ENCODE results near the gene CD79A. TPM values are rescaled to one million over a fixed set of nuclear protein-coding genes. Genes with fewer than 3 reads are reported as not detected.

Gene CD79A
- polyA plus RNA-seq, 2 donors = 0.31 to 0.57 TPM

DNA sequence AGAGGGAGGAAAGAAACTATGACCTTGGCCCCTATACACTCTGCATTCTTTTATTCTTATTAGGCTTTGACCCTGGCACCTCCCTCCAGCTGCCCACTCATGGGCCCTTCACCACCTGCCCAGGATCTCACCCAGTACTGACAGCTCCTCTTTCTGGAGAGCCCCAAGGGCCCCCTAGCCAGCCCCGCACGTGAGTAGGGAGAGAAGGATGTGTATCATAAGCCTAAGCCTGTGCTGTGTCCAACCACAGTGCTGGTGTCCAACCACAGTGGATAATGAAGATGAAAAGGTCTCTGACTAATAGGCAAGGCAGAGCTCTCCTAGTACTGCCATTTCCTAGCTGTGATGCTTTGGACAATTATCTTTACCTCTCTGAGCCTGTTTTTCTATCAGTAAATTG, 28.0 kb upstream of the CD79A start:
- H3K9me3 ChIP-seq (ENCODE audit: control insufficient read depth in 2 of 2, insufficient read depth in 1 of 2, low read depth in 1 of 2, low read length in 1 of 2) = peaks cover 0 to 6% of the 10 kb centered on the region in 2 donors
- no peaks in the 10 kb centered on the region for H3K36me3 ChIP-seq (ENCODE audit: control insufficient read depth in 2 of 2, insufficient read depth in 2 of 2, low read length in 1 of 2)
- H3K4me1 ChIP-seq (ENCODE audit: control insufficient read depth in 2 of 2, insufficient read depth in 2 of 2, low read length in 1 of 2) = no peaks in the 10 kb centered on the region
- H3K27ac ChIP-seq (ENCODE audit: low read depth in 2 of 2, low read length in 1 of 2) = no peak overlapping the region
- no peak overlapping the region for H3K4me3 ChIP-seq (ENCODE audit: low read depth in 1 of 2, low read length in 2 of 2)
- H3K27me3 ChIP-seq (ENCODE audit: control insufficient read depth in 1 of 2, insufficient read depth in 2 of 2, low read length in 2 of 2) = no peaks in the 10 kb centered on the region
- 76 to 80% methylated on average over 2 of the region's 2 CpGs for WGBS, 2 donors

DNA sequence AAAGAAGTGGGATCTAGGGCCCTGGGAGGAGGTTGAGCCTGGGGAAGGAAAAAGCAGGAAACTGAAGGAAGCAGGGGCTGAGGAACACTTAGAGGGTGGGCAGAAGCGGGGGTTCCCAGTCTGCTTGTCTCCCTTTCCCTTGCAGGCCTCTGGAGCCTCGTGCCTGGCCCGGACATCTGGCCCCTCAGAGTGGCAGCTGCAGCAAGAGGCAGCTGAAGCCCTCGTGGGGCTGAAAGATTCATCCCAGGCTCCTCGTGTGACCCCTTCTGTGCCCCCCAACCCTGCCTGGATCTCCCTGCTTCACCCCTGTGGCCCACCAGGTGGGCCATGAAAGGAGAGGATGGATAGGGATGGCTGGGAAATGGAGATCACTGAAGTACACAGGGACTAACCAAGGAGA, 26.7 kb upstream of the CD79A start:
- H3K36me3 ChIP-seq (ENCODE audit: control insufficient read depth in 2 of 2, insufficient read depth in 2 of 2, low read length in 1 of 2) = no peaks in the 10 kb centered on the region
- H3K27ac ChIP-seq (ENCODE audit: low read depth in 2 of 2, low read length in 1 of 2) = no peak overlapping the region
- WGBS, 2 donors = 63 to 74% methylated on average over 5 of the region's 5 CpGs
- no peaks in the 10 kb centered on the region for H3K4me1 ChIP-seq (ENCODE audit: control insufficient read depth in 2 of 2, insufficient read depth in 2 of 2, low read length in 1 of 2)
- no peaks in the 10 kb centered on the region for H3K9me3 ChIP-seq (ENCODE audit: control insufficient read depth in 2 of 2, insufficient read depth in 1 of 2, low read depth in 1 of 2, low read length in 1 of 2)
- H3K4me3 ChIP-seq (ENCODE audit: low read depth in 1 of 2, low read length in 2 of 2) = no peak overlapping the region
- no peaks in the 10 kb centered on the region for H3K27me3 ChIP-seq (ENCODE audit: control insufficient read depth in 1 of 2, insufficient read depth in 2 of 2, low read length in 2 of 2)

DNA sequence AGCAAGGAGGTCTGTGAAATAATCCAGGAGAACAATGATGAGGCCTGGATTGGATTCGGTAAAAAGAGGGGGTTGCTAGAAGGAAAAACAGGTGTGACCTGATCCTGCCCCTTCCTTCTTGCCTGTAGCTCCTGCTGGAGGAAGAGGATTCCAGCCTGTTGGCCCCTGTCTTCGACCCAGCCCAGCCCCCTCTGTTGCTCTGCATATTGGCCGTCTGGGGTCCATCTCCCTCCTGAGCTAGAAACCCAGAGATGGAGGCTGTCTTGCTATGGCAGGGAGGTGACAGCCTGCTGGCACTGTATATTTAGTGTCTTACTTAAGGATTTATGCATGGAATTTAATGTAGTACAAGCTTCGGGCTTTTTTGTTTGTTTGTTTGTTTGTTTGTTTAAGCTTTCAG, 25.6 kb upstream of the CD79A start:
- H3K4me3 ChIP-seq (ENCODE audit: low read depth in 1 of 2, low read length in 2 of 2) = no peak overlapping the region
- no peak overlapping the region for H3K27ac ChIP-seq (ENCODE audit: low read depth in 2 of 2, low read length in 1 of 2)
- no peaks in the 10 kb centered on the region for H3K27me3 ChIP-seq (ENCODE audit: control insufficient read depth in 1 of 2, insufficient read depth in 2 of 2, low read length in 2 of 2)
- no peaks in the 10 kb centered on the region for H3K9me3 ChIP-seq (ENCODE audit: control insufficient read depth in 2 of 2, insufficient read depth in 1 of 2, low read depth in 1 of 2, low read length in 1 of 2)
- WGBS, 2 donors = 26 to 33% methylated on average over 4 of the region's 4 CpGs
- H3K4me1 ChIP-seq (ENCODE audit: control insufficient read depth in 2 of 2, insufficient read depth in 2 of 2, low read length in 1 of 2) = no peaks in the 10 kb centered on the region
- no peaks in the 10 kb centered on the region for H3K36me3 ChIP-seq (ENCODE audit: control insufficient read depth in 2 of 2, insufficient read depth in 2 of 2, low read length in 1 of 2)

DNA sequence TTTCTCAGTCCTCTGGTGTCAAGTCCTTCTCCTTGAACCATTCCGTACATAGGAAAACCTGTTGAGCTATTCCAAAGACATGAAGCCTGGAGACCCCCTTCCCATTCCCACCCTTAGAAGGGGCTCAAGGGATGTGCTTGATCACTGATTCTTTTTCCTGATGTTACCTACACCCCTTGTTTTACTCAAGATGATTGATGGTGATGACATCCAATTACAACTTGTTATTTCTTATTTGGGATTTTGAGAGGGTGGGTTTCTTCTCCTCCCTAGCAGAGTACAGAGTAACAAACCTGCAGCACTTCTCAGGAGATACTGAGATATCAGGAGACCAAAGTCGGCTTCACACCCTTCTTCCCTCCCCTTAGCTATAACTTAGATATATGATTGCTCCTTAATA, 23.7 kb upstream of the CD79A start:
- WGBS, 2 donors = 43 to 65% methylated on average over 2 of the region's 2 CpGs

DNA sequence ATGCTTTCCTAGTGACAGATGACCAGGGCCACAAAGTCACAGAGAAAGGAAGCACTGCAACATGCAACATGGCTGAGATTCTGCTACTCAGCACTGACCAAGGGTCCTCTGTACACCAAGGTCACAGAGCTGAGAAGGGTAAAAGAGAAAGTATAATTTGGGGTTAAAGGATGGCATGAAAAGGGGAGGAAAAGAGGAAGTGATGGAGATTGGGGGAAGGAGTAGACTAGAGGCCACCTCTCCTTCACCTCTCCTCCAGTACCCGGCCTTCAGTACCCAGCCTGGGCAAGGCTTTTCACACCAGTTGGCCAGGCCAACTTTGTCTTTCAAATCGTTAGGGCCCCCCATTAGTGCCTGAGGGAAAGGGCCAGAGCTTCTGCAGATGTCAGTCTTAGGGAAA, 23.3 kb upstream of the CD79A start:
- Histone ChIP-seq H3K4me1 (ENCODE audit: control insufficient read depth in 2 of 2, insufficient read depth in 2 of 2, low read length in 1 of 2) (no peaks in the 10 kb centered on the region), H3K27ac (ENCODE audit: low read depth in 2 of 2, low read length in 1 of 2) (no peak overlapping the region), H3K9me3 (ENCODE audit: control insufficient read depth in 2 of 2, insufficient read depth in 1 of 2, low read depth in 1 of 2, low read length in 1 of 2) (no peaks in the 10 kb centered on the region), H3K27me3 (ENCODE audit: control insufficient read depth in 1 of 2, insufficient read depth in 2 of 2, low read length in 2 of 2) (no peaks in the 10 kb centered on the region), H3K36me3 (ENCODE audit: control insufficient read depth in 2 of 2, insufficient read depth in 2 of 2, low read length in 1 of 2) (no peaks in the 10 kb centered on the region), H3K4me3 (ENCODE audit: low read depth in 1 of 2, low read length in 2 of 2) (no peak overlapping the region)
- 50 to 67% methylated on average over 2 of the region's 2 CpGs for WGBS, 2 donors

More for the DNA sequence above, 23.7 kb upstream of the CD79A start:
- no peaks in the 10 kb centered on the region for H3K36me3 ChIP-seq (ENCODE audit: control insufficient read depth in 2 of 2, insufficient read depth in 2 of 2, low read length in 1 of 2)
- no peaks in the 10 kb centered on the region for H3K27me3 ChIP-seq (ENCODE audit: control insufficient read depth in 1 of 2, insufficient read depth in 2 of 2, low read length in 2 of 2)
- no peaks in the 10 kb centered on the region for H3K4me1 ChIP-seq (ENCODE audit: control insufficient read depth in 2 of 2, insufficient read depth in 2 of 2, low read length in 1 of 2)
- H3K9me3 ChIP-seq (ENCODE audit: control insufficient read depth in 2 of 2, insufficient read depth in 1 of 2, low read depth in 1 of 2, low read length in 1 of 2) = no peaks in the 10 kb centered on the region
- H3K27ac ChIP-seq (ENCODE audit: low read depth in 2 of 2, low read length in 1 of 2) = no peak overlapping the region
- no peak overlapping the region for H3K4me3 ChIP-seq (ENCODE audit: low read depth in 1 of 2, low read length in 2 of 2)

DNA sequence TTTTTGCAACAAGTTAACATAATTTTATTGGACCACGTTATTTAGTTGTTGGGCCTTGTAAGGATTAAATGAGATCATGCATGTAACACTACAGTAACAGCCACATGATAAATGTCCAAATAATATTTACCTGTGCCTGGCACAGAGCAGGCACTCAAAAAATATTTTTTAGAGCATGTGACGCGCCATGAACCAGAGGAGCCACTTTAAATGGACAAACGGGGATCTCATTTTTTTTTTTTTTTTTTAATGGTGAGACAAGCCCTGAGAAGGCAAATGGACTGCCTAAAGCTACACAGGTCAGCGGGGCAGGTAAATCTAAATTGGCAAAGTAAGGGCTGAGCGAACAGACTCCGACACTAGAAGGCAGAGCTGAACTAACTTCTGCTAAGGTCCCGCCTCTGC, 17.9 kb upstream of the CD79A start:
- Histone ChIP-seq H3K4me3 (ENCODE audit: low read depth in 1 of 2, low read length in 2 of 2) (peak overlapping the region in 1 of 2 donors; percentile 86), H3K27me3 (ENCODE audit: control insufficient read depth in 1 of 2, insufficient read depth in 2 of 2, low read length in 2 of 2) (no peaks in the 10 kb centered on the region), H3K36me3 (ENCODE audit: control insufficient read depth in 2 of 2, insufficient read depth in 2 of 2, low read length in 1 of 2) (peaks cover 6 to 21% of the 10 kb centered on the region in 2 donors), H3K9me3 (ENCODE audit: control insufficient read depth in 2 of 2, insufficient read depth in 1 of 2, low read depth in 1 of 2, low read length in 1 of 2) (no peaks in the 10 kb centered on the region), H3K27ac (ENCODE audit: low read depth in 2 of 2, low read length in 1 of 2) (peak overlapping the region; percentile 63 to 89), H3K4me1 (ENCODE audit: control insufficient read depth in 2 of 2, insufficient read depth in 2 of 2, low read length in 1 of 2) (peaks cover 12 to 14% of the 10 kb centered on the region in 2 donors)
- 2 to 4% methylated on average over 8 of the region's 8 CpGs for WGBS, 2 donors

DNA sequence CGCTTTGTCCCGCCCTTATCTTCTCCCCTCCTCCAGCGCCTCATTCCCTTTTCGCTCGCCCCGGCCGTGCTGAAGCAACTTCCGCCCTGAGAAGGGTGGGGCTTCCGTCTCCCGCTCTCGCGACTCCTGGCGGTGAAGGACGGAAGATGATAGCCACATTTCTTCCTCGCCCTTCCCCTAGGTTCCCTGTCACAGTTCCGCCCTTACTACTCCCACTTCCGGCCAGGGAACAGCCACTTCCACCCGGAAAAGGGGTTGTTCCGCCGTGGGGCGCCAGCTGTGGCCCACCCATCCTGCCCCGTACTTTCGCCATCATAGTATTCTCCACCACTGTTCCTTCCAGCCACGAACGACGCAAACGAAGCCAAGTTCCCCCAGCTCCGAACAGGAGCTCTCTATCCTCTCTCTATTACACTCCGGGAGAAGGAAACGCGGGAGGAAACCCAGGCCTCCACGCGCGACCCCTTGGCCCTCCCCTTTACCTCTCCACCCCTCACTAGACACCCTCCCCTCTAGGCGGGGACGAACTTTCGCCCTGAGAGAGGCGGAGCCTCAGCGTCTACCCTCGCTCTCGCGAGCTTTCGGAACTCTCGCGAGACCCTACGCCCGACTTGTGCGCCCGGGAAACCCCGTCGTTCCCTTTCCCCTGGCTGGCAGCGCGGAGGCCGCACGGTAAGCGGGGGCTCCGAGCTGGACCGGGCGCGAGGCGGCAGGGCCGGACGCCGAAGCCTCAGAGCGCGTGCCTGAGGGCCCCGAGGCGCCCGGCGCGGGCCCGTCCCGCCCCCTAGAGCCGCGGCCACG, 17.3 kb upstream of the CD79A start, which contains the start of gene RPS19:
Gene RPS19 (plus strand): TSS at position 638 of the 801 bp plus-strand sequence. CDS start 520 bp downstream, outside the sequence.
- Histone ChIP-seq H3K27me3 (ENCODE audit: control insufficient read depth in 1 of 2, insufficient read depth in 2 of 2, low read length in 2 of 2) (no peaks in the 10 kb centered on the region), H3K36me3 (ENCODE audit: control insufficient read depth in 2 of 2, insufficient read depth in 2 of 2, low read length in 1 of 2) (peaks cover 6 to 26% of the 10 kb centered on the region in 2 donors), H3K27ac (ENCODE audit: low read depth in 2 of 2, low read length in 1 of 2) (peak within 1 kb of the TSS; percentile 89 to 97), H3K9me3 (ENCODE audit: control insufficient read depth in 2 of 2, insufficient read depth in 1 of 2, low read depth in 1 of 2, low read length in 1 of 2) (no peaks in the 10 kb centered on the region), H3K4me1 (ENCODE audit: control insufficient read depth in 2 of 2, insufficient read depth in 2 of 2, low read length in 1 of 2) (peaks cover 12 to 14% of the 10 kb centered on the region in 2 donors), H3K4me3 (ENCODE audit: low read depth in 1 of 2, low read length in 2 of 2) (peak within 1 kb of the TSS; percentile 86 to 98)
- WGBS, 2 donors = 0% methylated on average over 76 of the region's 76 CpGs

DNA sequence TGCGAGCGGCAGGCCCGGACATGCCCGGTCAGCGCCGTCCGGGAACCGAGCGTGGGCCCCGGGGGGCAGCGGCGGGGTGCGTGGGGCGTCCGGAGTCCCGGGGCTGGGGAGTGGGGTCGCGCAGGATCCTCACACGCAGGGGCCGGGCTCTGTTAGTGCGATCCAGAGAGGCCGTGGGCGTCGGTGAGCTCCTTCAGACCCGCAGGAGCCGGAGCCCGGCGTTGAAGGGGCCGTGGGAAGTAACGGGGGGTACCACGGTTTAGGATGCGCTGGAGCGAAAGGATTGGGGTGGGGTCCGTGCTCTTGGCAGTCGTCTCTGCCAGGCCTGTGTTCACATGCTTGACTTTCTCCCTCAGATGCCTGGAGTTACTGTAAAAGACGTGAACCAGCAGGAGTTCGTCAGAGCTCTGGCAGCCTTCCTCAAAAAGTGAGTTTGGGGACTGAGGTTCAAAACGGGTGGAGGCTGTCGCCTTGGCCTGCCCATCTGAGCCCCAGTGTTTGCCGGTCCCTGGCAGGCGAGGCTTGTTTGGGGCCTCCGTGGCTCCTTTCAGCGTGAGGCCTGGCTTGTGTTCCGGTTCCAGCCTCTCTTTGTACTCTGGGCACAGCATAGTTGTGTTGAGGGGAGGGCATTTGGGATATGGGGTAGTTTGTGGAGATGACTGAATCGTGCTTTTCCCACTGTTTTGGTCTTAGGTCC, 16.5 kb upstream of the CD79A start:
- Histone ChIP-seq H3K4me3 (ENCODE audit: low read depth in 1 of 2, low read length in 2 of 2) (peak overlapping the region; percentile 86 to 98), H3K27me3 (ENCODE audit: control insufficient read depth in 1 of 2, insufficient read depth in 2 of 2, low read length in 2 of 2) (no peaks in the 10 kb centered on the region), H3K27ac (ENCODE audit: low read depth in 2 of 2, low read length in 1 of 2) (peak overlapping the region; percentile 89 to 97), H3K9me3 (ENCODE audit: control insufficient read depth in 2 of 2, insufficient read depth in 1 of 2, low read depth in 1 of 2, low read length in 1 of 2) (no peaks in the 10 kb centered on the region), H3K4me1 (ENCODE audit: control insufficient read depth in 2 of 2, insufficient read depth in 2 of 2, low read length in 1 of 2) (peaks cover 12 to 14% of the 10 kb centered on the region in 2 donors), H3K36me3 (ENCODE audit: control insufficient read depth in 2 of 2, insufficient read depth in 2 of 2, low read length in 1 of 2) (peaks cover 9 to 29% of the 10 kb centered on the region in 2 donors)
- 1% methylated on average over 45 of the region's 45 CpGs for WGBS, 2 donors

DNA sequence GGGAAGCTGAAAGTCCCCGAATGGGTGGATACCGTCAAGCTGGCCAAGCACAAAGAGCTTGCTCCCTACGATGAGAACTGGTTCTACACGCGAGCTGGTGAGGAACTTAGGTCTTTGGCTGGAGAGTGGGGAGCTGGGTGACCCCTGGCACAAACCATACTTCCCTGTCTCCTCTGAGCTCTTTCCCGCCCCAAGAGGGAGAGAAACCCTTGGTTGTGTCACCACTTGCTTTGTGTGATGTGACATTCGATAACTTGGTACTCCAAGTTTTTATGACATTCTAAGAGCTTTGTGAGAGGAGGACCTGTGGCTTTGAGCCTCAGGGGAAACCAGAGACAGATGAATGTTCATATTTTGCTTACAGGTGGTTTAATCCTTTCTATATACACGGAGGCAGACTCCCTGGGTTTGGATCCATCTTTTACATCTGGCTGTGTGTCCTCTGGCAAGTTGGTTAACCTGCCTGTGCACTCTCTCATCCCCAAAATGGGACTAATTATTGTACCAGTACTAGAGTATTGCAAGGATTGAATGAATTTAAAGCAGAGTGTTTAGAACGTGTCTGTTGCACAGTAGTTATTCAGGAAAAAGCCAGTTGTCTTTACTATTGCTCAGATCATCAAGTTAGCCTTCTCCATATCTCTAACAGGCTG, 15.8 kb upstream of the CD79A start:
- WGBS, 2 donors = 26% methylated on average over 9 of the region's 9 CpGs
- H3K36me3 ChIP-seq (ENCODE audit: control insufficient read depth in 2 of 2, insufficient read depth in 2 of 2, low read length in 1 of 2) = peaks cover 9 to 31% of the 10 kb centered on the region in 2 donors
- H3K27me3 ChIP-seq (ENCODE audit: control insufficient read depth in 1 of 2, insufficient read depth in 2 of 2, low read length in 2 of 2) = no peaks in the 10 kb centered on the region
- H3K9me3 ChIP-seq (ENCODE audit: control insufficient read depth in 2 of 2, insufficient read depth in 1 of 2, low read depth in 1 of 2, low read length in 1 of 2) = no peaks in the 10 kb centered on the region
- H3K27ac ChIP-seq (ENCODE audit: low read depth in 2 of 2, low read length in 1 of 2) = peak overlapping the region; percentile 89 to 97
- peaks cover 12 to 16% of the 10 kb centered on the region in 2 donors for H3K4me1 ChIP-seq (ENCODE audit: control insufficient read depth in 2 of 2, insufficient read depth in 2 of 2, low read length in 1 of 2)
- peak overlapping the region; percentile 86 to 98 for H3K4me3 ChIP-seq (ENCODE audit: low read depth in 1 of 2, low read length in 2 of 2)
